ENCODE data around the gene ASS1.

Gene ASS1

DNA sequence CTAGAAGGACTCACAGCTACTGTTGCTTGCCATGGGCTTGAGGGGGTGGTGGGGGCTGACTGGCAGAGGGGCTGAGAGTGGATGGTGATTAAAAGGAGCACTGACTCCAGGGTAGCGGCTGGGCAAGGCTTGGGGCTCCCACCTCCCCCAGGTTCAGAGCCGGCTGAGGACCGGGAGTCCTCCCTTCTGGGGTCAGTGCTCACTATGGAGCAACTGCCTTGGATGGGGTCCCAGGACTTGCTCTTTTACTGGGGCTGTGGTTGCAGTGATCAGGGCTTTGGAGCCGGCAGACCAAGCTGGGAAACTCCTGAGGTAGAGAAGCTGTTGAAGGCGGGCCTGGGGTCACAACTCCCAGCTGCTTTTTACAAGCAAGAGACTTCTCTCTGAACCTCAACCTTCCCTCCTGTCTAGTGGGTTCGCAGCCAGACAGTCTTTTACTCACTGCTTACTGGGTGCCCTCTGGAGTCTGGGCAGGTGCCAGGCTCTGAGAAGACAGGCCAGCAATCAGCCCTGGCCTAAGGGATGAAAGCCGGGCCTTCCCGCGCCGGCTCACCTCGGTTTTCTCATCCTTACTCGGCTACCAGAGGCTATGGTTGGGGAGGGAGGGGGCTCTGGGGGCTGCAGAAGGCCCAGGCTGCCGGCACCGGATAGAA, 795 bp upstream of the ASS1 start:
- H3K27ac ChIP-seq, result peak overlapping the region; percentile 50
- TF ChIP-seq ZFX (IDR thresholded peaks at IDR 0.05), result no peak
- TF ChIP-seq, protein P1, sequence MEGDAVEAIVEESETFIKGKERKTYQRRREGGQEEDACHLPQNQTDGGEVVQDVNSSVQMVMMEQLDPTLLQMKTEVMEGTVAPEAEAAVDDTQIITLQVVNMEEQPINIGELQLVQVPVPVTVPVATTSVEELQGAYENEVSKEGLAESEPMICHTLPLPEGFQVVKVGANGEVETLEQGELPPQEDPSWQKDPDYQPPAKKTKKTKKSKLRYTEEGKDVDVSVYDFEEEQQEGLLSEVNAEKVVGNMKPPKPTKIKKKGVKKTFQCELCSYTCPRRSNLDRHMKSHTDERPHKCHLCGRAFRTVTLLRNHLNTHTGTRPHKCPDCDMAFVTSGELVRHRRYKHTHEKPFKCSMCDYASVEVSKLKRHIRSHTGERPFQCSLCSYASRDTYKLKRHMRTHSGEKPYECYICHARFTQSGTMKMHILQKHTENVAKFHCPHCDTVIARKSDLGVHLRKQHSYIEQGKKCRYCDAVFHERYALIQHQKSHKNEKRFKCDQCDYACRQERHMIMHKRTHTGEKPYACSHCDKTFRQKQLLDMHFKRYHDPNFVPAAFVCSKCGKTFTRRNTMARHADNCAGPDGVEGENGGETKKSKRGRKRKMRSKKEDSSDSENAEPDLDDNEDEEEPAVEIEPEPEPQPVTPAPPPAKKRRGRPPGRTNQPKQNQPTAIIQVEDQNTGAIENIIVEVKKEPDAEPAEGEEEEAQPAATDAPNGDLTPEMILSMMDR (conservative IDR thresholded peaks at IDR 0.05), result no peak

GRCh38 chr9:130445268-130445983, 665 bp downstream of the ASS1 start:
- H3K27ac ChIP-seq, result peak overlapping the region; percentile 50
- no peak for TF ChIP-seq ZFX (IDR thresholded peaks at IDR 0.05)
- TF ChIP-seq, protein P1 (conservative IDR thresholded peaks at IDR 0.05), result no peak

- peak overlapping the region; percentile 50 for H3K27ac ChIP-seq
- TF ChIP-seq, protein P1 (conservative IDR thresholded peaks at IDR 0.05), result no peak
- peak; percentile 28; the same call in 1 of the 2 replicates for TF ChIP-seq ZFX (IDR thresholded peaks at IDR 0.05)
These were observed 1.5 kb downstream of the ASS1 start for GRCh38 chr9:130446101-130446861.

- TF ChIP-seq, protein P1 (conservative IDR thresholded peaks at IDR 0.05), result no peak
- TF ChIP-seq ZFX (IDR thresholded peaks at IDR 0.05), result no peak
- H3K27ac ChIP-seq, result peak overlapping the region; percentile 50
These were observed 2.5 kb downstream of the ASS1 start for GRCh38 chr9:130447193-130447816.

- peak overlapping the region; percentile 50 for H3K27ac ChIP-seq
- TF ChIP-seq, protein P1 (conservative IDR thresholded peaks at IDR 0.05), result no peak
- TF ChIP-seq ZFX (IDR thresholded peaks at IDR 0.05), result no peak
These were observed 3.4 kb downstream of the ASS1 start for GRCh38 chr9:130448035-130448624.

DNA sequence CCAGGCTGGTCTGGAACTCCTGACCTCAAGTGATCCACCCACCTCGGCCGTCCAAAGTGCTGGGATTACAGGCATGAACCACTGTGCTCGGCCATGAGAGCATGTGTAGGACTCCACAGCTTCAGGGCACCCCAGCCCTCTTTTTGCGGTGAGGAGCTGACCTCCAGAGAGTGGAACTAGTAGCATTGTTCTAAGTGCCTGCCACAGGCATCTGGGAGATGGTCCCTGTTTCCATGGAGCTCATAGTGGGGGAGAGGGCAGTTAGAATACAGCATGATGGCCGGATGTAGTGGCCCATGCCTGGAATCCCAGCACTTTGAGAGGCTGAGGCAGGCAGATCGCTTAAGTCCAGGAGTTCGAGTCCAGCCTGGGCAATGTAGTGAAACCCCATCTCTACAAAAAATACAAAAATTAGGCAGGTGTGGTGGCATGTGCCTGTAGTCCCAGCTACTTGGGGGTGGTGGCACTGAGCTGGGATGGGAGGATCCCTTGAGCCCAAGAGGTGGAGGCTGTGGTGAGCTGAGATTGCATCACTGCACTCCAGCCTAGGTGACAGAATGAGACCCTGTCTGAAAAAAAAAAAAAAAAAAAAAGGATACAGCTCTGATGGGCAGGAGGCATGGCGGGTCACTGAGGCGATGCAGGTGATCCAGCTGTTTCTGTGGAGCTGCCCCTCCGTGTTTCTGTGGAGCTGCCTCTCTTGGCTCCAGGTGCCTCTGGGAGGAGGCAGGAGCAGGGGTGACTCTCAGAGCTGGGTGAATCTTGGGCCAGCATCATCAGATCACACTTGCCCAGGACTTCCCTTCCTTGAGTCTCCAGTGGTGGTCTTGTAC, 4.2 kb downstream of the ASS1 start:
- TF ChIP-seq, protein P1 (conservative IDR thresholded peaks at IDR 0.05), result no peak
- TF ChIP-seq ZFX (IDR thresholded peaks at IDR 0.05), result no peak
- H3K27ac ChIP-seq, result no peak overlapping the region

Measured in C4-2B (cell line).